Caki2 (cell line): ENCODE results near the gene KRTAP19-7. TPM values are rescaled to one million over a fixed set of nuclear protein-coding genes. Genes with fewer than 3 reads are reported as not detected.

Source experiments
- DNase-seq: peaks from one replicate; pipeline ENCODE4 v3.0.0-alpha.2; 2015; ENCODE audit warnings: low read depth
- in situ Hi-C: cut with HindIII; loops from 2 replicates; pipeline ENCODE4 v1.10.0; 2016; ENCODE audit warnings: low sequenced_read_pairs, low pct_unique_long_range_greater_than_20kb, mixed read lengths
- total RNA-seq: library from RNA; depleted of rRNA; stranded (reverse); fragments of >200 nt; shearing (Covaris generic); gene quantifications from 2 replicates; pipeline ENCODE4 v1.2.3, GENCODE V29; 2014; ENCODE audit warnings: low replicate concordance; rRNA removed

KRTAP19-7 gene, protein sequence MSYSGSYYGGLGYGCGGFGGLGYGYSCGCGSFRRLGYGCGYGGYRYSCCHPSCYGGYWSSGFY
- not detected in 2 replicates for total RNA-seq

DNA sequence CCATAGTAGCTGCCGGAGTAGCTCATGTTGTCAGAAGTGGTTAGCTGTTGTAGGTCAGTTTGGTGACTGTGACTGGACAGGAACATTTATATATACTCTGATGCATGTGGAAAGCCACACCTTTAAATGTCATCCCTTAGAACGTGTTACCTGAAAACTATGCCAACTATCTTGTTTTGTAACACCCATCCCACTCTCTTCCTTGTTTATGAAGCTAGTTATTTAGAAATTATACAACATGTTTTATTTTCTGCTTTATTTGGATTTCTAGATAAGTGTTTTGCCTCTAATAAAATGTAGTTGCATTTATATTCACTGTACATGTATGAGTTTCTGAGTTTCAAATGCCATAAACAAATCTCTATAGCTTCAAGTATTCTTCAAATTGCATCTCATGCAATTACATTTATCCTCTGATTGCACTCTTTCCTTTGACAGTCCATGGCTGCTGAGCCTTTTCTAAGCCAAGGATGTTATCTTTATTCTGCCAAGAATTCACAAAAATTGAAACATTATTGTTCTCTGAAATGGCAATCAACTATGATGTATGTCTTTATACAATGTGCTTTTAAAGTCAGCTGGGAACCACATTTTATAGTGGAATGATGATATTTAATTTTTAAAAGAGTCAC, at the start of gene KRTAP19-7:
TSS of gene KRTAP19-7 (minus strand) at position 51 of the 632 bp plus-strand sequence. CDS start at position 26, 25 bp downstream.
- DNase-seq, result no peak
- in situ Hi-C loops, result no loop called here

- in situ Hi-C loops, result no loop called here
- no peak for DNase-seq
These were observed 44.9 kb upstream of the KRTAP19-7 start for GRCh38 chr21:30605968-30606367.

GRCh38 chr21:30600787-30601186, 39.7 kb upstream of the KRTAP19-7 start, which contains the start of gene KRTAP22-1:
KRTAP22-1 (plus strand) TSS chr21:30601087.
- in situ Hi-C loops, result no loop called here
- DNase-seq, result no peak

DNA sequence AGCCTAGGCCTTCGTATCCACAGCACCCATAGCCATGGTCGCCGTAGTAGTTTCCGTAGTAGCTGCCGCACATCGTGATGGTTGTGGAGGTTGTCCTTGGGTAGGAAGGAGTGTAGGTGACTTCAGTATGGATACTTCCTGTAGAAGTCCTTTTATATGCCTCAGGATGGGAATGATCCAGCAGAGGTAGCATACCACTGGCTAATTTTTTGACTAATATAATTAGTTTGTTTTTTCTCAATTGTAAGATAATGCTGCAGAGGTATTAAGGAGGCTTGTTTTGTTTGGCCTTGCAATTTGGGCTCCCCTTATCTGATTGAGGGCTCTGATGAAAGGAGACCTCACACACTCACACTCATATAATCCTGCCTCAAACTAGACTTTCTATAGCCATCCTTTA, 37.7 kb upstream of the KRTAP19-7 start, which contains the start of gene KRTAP6-2:
TSS of gene KRTAP6-2 (minus strand) at position 101 of the 400 bp plus-strand sequence. CDS start at position 73, 28 bp downstream.
- no peak for DNase-seq
- in situ Hi-C loops, result no loop called here

- in situ Hi-C loops, result no loop called here
- DNase-seq, result no peak
These were observed 31.0 kb upstream of the KRTAP19-7 start, which contains the start of gene KRTAP6-3 for GRCh38 chr21:30592140-30592539. KRTAP6-3 (plus strand) TSS chr21:30592440; CDS start chr21:30592446, 6 bp downstream.

DNA sequence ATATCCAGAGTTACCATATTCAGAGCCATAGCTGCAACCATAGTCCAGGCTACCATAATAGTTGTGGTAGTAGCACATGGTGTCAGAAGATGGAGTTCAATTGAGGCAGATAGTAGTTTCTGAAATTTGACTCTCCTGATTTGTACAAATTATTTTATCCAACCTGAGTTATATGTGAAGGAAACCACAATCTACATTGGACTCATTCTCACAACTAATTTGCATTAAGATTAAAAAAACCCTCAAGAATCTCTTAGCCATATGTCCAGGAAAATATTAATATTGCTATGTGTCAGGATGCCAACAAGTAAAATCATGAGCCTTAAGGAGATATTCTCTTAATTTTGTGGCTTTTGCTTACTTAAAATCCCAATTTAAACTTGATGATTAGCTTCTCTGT, 29.2 kb upstream of the KRTAP19-7 start, which contains the start of gene KRTAP22-2:
TSS of gene KRTAP22-2 (minus strand) at position 101 of the 400 bp plus-strand sequence.
- DNase-seq, result no peak
- in situ Hi-C loops, result no loop called here

DNA sequence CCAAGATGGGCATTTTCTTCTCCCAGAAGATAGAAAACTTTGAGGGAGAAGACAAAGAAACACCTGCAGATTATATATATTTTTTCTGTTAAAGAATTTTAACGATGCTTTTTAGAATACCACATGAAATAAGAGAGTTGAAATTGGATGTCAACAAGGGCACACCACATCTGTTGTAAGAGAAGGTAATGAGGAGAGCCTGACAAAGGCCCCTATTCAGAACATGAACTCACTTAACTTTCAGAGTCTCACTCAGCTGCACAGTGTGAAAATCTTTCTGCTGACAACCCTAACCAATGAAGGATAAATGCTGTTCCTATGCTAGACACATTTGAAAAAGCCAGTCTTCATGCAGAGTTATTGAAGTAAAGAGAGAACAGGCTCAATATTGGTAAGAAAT, 21.8 kb upstream of the KRTAP19-7 start:
- in situ Hi-C loops, result no loop called here
- DNase-seq, result no peak

DNA sequence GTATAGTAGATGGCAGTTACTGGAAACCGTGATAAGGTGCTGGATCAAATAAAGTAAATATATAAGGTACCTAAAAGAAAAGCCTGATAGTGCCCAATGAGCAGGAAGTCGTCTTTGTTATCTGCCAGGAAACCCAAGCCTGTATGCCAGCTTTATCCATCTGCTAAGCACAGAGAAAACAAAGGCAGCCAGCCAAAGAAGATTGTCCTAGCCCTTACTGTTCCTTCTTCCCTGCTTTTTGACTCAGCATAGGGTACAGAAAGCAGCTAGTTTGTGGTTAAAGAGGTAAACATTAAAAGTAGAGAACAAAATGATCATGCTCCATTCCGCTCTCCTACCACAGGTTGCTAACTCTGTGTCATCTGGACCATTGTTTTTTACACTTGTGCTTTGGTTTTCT, 19.0 kb upstream of the KRTAP19-7 start:
- in situ Hi-C loops, result no loop called here

GRCh38 chr21:30579346-30579745, 18.2 kb upstream of the KRTAP19-7 start:
- DNase-seq, result no peak
- in situ Hi-C loops, result no loop called here

More for the DNA sequence above, 19.0 kb upstream of the KRTAP19-7 start:
- no peak for DNase-seq

GRCh38 chr21:30577766-30578165, 16.7 kb upstream of the KRTAP19-7 start:
- DNase-seq, result no peak
- in situ Hi-C loops, result no loop called here

GRCh38 chr21:30567617-30568016, 6.5 kb upstream of the KRTAP19-7 start:
- in situ Hi-C loops, result no loop called here
- no peak for DNase-seq

GRCh38 chr21:30563630-30564029, 2.5 kb upstream of the KRTAP19-7 start:
- no peak for DNase-seq
- in situ Hi-C loops, result no loop called here

DNA sequence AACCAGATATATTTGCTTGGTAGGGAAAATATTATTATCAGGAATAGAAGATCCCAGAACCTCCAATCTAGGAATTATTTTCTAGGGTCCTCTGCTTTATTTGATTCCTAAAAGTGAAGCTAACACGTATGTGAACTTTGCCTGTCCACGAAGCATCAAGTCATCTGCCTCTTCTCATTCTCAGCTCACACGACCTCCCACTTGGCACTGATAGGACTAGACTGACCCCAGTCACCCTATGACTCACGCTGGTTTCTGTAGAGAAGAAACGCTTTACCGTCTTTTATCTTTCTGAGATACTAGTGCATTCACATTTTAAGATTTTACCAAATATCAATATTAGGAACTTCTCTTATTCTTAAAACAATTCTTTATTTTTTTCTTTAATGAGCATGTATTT, 2.0 kb upstream of the KRTAP19-7 start:
- in situ Hi-C loops, result no loop called here
- DNase-seq, result no peak

DNA sequence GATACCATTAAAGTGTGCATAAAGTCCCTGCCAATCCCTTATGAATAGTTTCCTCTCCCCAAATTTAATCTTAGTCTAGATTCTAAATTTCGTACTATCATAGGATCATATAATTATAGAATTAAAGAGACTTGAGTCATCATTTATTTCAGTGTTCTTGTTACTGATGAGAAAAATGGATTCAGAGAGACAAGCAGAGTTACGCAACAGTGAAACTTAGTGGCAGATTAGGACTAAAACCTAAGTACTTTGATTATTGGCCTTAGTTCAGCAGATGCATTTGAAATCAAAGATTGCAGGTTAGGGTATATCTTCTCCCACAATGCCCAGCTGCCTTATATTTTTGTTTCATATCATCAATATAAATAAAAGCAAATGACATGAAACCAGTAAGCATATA, 843 bp upstream of the KRTAP19-7 start:
- DNase-seq, result no peak
- in situ Hi-C loops, result no loop called here

DNA sequence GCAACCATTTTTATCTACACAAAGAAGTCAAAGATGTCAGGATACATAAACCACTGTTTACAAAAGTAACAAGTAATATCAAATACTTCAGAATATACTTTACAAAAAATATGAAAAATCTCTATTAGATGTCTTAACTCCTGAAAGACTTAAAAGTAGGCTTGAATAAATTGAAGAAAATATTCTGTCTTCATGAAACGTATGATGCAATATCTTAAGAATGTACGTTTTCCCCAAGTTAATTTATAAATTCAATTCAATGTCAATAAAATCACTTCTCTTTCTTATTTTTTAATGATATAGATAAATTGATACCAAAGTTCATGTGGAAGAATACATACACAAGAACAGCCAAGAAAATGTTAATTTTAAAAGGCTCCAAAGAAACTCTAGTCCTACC, 6.0 kb downstream of the KRTAP19-7 start:
- in situ Hi-C loops, result no loop called here
- no peak for DNase-seq

DNA sequence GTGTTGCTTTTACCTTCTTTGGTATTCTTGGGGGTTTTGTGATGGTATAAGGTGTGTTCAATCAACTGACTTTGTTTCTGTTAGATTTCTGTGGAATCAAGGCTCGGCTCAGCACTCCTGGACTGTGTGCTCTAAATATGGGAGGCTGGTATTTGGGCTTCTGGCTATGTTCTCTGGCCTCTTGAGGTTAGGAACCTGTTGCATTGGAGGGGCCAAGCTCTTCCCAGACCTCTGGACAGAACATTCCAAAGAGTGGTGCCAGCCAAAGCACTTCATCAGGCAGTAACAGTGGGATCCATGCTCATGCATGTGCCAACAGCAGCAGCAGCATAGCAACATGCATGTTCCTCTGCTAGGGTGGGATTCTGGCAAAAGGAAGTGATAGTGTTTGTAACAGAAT, 8.3 kb downstream of the KRTAP19-7 start:
- in situ Hi-C loops, result no loop called here
- DNase-seq, result no peak

DNA sequence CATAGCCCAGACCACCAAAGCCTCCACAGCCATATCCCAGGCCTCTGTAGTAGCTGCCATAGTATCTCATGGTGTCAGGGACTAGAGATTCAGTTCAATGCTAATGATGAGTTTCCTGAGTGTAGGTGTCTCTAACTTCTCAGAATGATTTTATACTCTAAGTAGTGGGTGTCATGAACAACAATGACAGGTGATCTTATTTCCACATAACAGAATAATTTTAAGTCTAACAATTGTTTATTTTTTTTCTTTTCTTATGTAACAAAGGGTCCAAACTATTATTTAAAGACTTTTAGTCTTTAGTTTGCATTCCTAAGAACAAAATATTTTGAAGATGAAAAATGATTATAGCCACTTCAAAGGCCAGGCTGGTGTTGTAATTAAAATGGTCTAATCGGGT, 19.4 kb downstream of the KRTAP19-7 start, which contains the start of gene KRTAP19-6:
TSS of gene KRTAP19-6 (minus strand) at position 101 of the 400 bp plus-strand sequence. CDS start at position 70, 31 bp downstream.
- no peak for DNase-seq
- in situ Hi-C loops, result no loop called here

GRCh38 chr21:30518876-30519275, 42.2 kb downstream of the KRTAP19-7 start:
- in situ Hi-C loops, result no loop called here

GRCh38 chr21:30515681-30516080, 45.4 kb downstream of the KRTAP19-7 start:
- in situ Hi-C loops, result no loop called here
- DNase-seq, result no peak

More at GRCh38 chr21:30518876-30519275, 42.2 kb downstream of the KRTAP19-7 start:
- DNase-seq, result no peak
